IPS-18a (cell line): Measurements from ENCODE around the gene MTARC2.

Source experiments
- H3K27ac ChIP-seq: one replicate; pipeline ENCODE4 v1.5.1; 2013; ENCODE audit warnings: low read length
- H3K27me3 ChIP-seq: one replicate; pipeline ENCODE4 v1.6.1; 2013; ENCODE audit warnings: mild to moderate bottlenecking, low read length; ENCODE audit not compliant: control insufficient read depth, insufficient read depth
- H3K36me3 ChIP-seq: one replicate; pipeline ENCODE4 v1.6.1; 2013; ENCODE audit warnings: low read depth, low read length; ENCODE audit not compliant: control insufficient read depth
- H3K4me1 ChIP-seq: one replicate; pipeline ENCODE4 v1.6.1; 2013; ENCODE audit warnings: low read depth, low read length; ENCODE audit not compliant: control insufficient read depth
- H3K4me3 ChIP-seq: one replicate; pipeline ENCODE4 v1.5.1; 2013; ENCODE audit warnings: low read length
- H3K9ac ChIP-seq: one replicate; pipeline ENCODE4 v1.6.1; 2013; ENCODE audit warnings: mild to moderate bottlenecking, low read length, moderate library complexity
- H3K9me3 ChIP-seq: one replicate; pipeline ENCODE4 v1.6.1; 2013; ENCODE audit warnings: low read depth, low read length; ENCODE audit not compliant: control insufficient read depth

Gene MTARC2

GRCh38 chr1:220748089-220748934 is at the start of gene MTARC2:
TSS of gene MTARC2 (plus strand) at chr1:220748322. CDS start at chr1:220748532, 210 bp downstream.
- Histone ChIP-seq H3K36me3 (no peaks in the 10 kb centered on the region), H3K27me3 (peaks cover 44% of the 10 kb centered on the region), H3K9me3 (no peaks in the 10 kb centered on the region), H3K9ac (peak within 1 kb of the TSS; percentile 60), H3K4me1 (peaks cover 21% of the 10 kb centered on the region), H3K27ac (no peak within 1 kb of the TSS), H3K4me3 (peak within 1 kb of the TSS; percentile 68)

GRCh38 chr1:220698607-220699016 is 49.5 kb upstream of the MTARC2 start:
- H3K4me1 ChIP-seq, result no peaks in the 10 kb centered on the region
- H3K27me3 ChIP-seq, result no peaks in the 10 kb centered on the region
- H3K9ac ChIP-seq, result no peak overlapping the region
- no peak overlapping the region for H3K4me3 ChIP-seq
- H3K36me3 ChIP-seq, result no peaks in the 10 kb centered on the region
- H3K27ac ChIP-seq, result no peak overlapping the region
- no peaks in the 10 kb centered on the region for H3K9me3 ChIP-seq

GRCh38 chr1:220699044-220699443 is 49.1 kb upstream of the MTARC2 start:
- no peaks in the 10 kb centered on the region for H3K9me3 ChIP-seq
- H3K4me3 ChIP-seq, result no peak overlapping the region
- H3K27ac ChIP-seq, result no peak overlapping the region
- H3K36me3 ChIP-seq, result no peaks in the 10 kb centered on the region
- H3K9ac ChIP-seq, result no peak overlapping the region
- no peaks in the 10 kb centered on the region for H3K27me3 ChIP-seq
- no peaks in the 10 kb centered on the region for H3K4me1 ChIP-seq

GRCh38 chr1:220700556-220701179 is 47.5 kb upstream of the MTARC2 start:
- Histone ChIP-seq H3K27me3 (no peaks in the 10 kb centered on the region), H3K36me3 (no peaks in the 10 kb centered on the region), H3K4me1 (no peaks in the 10 kb centered on the region), H3K9ac (no peak overlapping the region), H3K9me3 (no peaks in the 10 kb centered on the region), H3K4me3 (no peak overlapping the region), H3K27ac (no peak overlapping the region)

- Histone ChIP-seq H3K4me3 (no peak overlapping the region), H3K36me3 (no peaks in the 10 kb centered on the region), H3K9ac (no peak overlapping the region), H3K27me3 (no peaks in the 10 kb centered on the region), H3K27ac (no peak overlapping the region), H3K4me1 (no peaks in the 10 kb centered on the region), H3K9me3 (no peaks in the 10 kb centered on the region)
Observed at GRCh38 chr1:220701974-220702373, 46.1 kb upstream of the MTARC2 start.

GRCh38 chr1:220702733-220703270 is 45.3 kb upstream of the MTARC2 start:
- no peaks in the 10 kb centered on the region for H3K27me3 ChIP-seq
- H3K4me1 ChIP-seq, result no peaks in the 10 kb centered on the region
- H3K27ac ChIP-seq, result no peak overlapping the region
- no peaks in the 10 kb centered on the region for H3K36me3 ChIP-seq
- H3K9me3 ChIP-seq, result no peaks in the 10 kb centered on the region
- no peak overlapping the region for H3K9ac ChIP-seq
- H3K4me3 ChIP-seq, result no peak overlapping the region

GRCh38 chr1:220703305-220703704 is 44.8 kb upstream of the MTARC2 start:
- no peaks in the 10 kb centered on the region for H3K27me3 ChIP-seq
- no peaks in the 10 kb centered on the region for H3K36me3 ChIP-seq
- no peak overlapping the region for H3K9ac ChIP-seq
- H3K4me3 ChIP-seq, result no peak overlapping the region
- no peak overlapping the region for H3K27ac ChIP-seq
- no peaks in the 10 kb centered on the region for H3K4me1 ChIP-seq
- no peaks in the 10 kb centered on the region for H3K9me3 ChIP-seq

GRCh38 chr1:220705782-220706181 is 42.3 kb upstream of the MTARC2 start:
- no peak overlapping the region for H3K9ac ChIP-seq
- no peaks in the 10 kb centered on the region for H3K36me3 ChIP-seq
- H3K27ac ChIP-seq, result no peak overlapping the region
- no peaks in the 10 kb centered on the region for H3K27me3 ChIP-seq
- H3K4me3 ChIP-seq, result no peak overlapping the region
- no peaks in the 10 kb centered on the region for H3K9me3 ChIP-seq
- no peaks in the 10 kb centered on the region for H3K4me1 ChIP-seq

GRCh38 chr1:220706480-220706879 is 41.6 kb upstream of the MTARC2 start:
- H3K27ac ChIP-seq, result no peak overlapping the region
- H3K27me3 ChIP-seq, result no peaks in the 10 kb centered on the region
- no peaks in the 10 kb centered on the region for H3K36me3 ChIP-seq
- H3K4me1 ChIP-seq, result no peaks in the 10 kb centered on the region
- no peak overlapping the region for H3K4me3 ChIP-seq
- H3K9me3 ChIP-seq, result no peaks in the 10 kb centered on the region
- no peak overlapping the region for H3K9ac ChIP-seq

- H3K9ac ChIP-seq, result no peak overlapping the region
- H3K36me3 ChIP-seq, result no peaks in the 10 kb centered on the region
- no peaks in the 10 kb centered on the region for H3K9me3 ChIP-seq
- no peaks in the 10 kb centered on the region for H3K4me1 ChIP-seq
- H3K27ac ChIP-seq, result no peak overlapping the region
- no peaks in the 10 kb centered on the region for H3K27me3 ChIP-seq
- H3K4me3 ChIP-seq, result no peak overlapping the region
Observed at GRCh38 chr1:220707160-220707559, 41.0 kb upstream of the MTARC2 start.

- no peak overlapping the region for H3K9ac ChIP-seq
- H3K4me3 ChIP-seq, result no peak overlapping the region
- no peaks in the 10 kb centered on the region for H3K9me3 ChIP-seq
- H3K36me3 ChIP-seq, result no peaks in the 10 kb centered on the region
- no peaks in the 10 kb centered on the region for H3K27me3 ChIP-seq
- H3K27ac ChIP-seq, result no peak overlapping the region
- H3K4me1 ChIP-seq, result no peaks in the 10 kb centered on the region
Observed at GRCh38 chr1:220708244-220708643, 39.9 kb upstream of the MTARC2 start.
